Measurements from ENCODE around the gene KLC1. TPM values are rescaled to one million over a fixed set of nuclear protein-coding genes. Genes with fewer than 3 reads are reported as not detected.

Gene KLC1
- total and polyA plus RNA-seq, 5 donors from 2014 or later = 51.9 to 217 (median 65.4) TPM

DNA sequence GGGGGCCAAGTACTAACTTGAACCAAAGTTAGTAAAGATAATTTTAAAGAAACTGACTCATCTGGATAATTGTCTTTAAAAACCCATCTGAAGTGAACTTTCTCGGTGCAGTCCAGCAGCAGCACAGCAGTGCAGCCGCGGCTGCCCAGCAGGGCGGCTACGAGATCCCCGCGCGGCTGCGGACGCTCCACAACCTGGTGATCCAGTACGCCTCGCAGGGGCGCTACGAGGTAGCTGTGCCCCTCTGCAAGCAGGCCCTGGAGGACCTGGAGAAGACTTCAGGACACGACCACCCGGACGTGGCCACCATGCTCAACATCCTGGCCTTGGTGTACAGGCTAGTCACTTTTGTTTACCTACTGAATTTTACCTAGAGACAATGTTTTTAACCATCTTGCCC, 33.6 kb downstream of the KLC1 start:
- no peak for DNase-seq
- Histone ChIP-seq H3K27ac (ENCODE audit: insufficient read depth, low read length, poor library complexity, severe bottlenecking) (no peak overlapping the region), H3K4me1 (ENCODE audit: control insufficient read depth, insufficient read depth, low read length, poor library complexity, severe bottlenecking) (no peaks in the 10 kb centered on the region), H3K9me3 (ENCODE audit: control insufficient read depth in 2 of 2, low read length in 2 of 2) (no peaks in the 10 kb centered on the region), H3K27me3 (ENCODE audit: control insufficient read depth, insufficient read depth, low read length) (no peaks in the 10 kb centered on the region), H3K36me3 (ENCODE audit: control insufficient read depth, insufficient read depth, low read length) (peaks cover 59% of the 10 kb centered on the region), H3K4me3 (ENCODE audit: low read depth, low read length) (no peak overlapping the region)
- H3K27me3 Mint-ChIP-seq = no peaks in the 10 kb centered on the region
- peaks cover 0 to 4% (median 0%) of the 10 kb centered on the region in 4 donors for H3K4me1 Mint-ChIP-seq
- H3K36me3 Mint-ChIP-seq = peaks cover 23% of the 10 kb centered on the region
- peak overlapping the region in 1 of 3 donors; percentile 43 for H3K27ac Mint-ChIP-seq
- no peak overlapping the region for H3K4me3 Mint-ChIP-seq
- ATAC-seq (ENCODE audit: low read depth in 2 of 2) = no peak
- H3K9me3 Mint-ChIP-seq = no peaks in the 10 kb centered on the region

DNA sequence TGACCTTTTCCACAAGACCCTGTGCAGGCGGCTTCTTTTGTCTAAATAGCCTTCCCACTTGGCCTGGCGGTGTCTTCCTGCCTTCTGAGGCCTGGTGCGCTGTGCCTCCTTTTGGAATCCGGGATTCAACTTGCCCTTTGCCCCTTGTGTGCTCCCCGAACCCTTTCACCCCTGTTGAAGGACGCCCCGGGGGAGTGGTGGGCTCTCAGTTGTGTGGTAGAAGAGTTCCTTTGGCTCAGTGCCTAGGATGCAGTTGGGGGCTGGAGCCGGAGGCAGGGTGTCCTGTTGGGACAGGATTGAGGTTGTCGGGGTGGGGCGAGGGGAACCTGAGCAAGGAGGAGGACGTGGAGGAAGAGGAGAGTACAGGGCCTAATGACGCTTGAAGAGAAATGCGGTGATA, 34.5 kb downstream of the KLC1 start:
- Histone ChIP-seq H3K4me1 (ENCODE audit: control insufficient read depth, insufficient read depth, low read length, poor library complexity, severe bottlenecking) (no peaks in the 10 kb centered on the region), H3K9me3 (ENCODE audit: control insufficient read depth in 2 of 2, low read length in 2 of 2) (no peaks in the 10 kb centered on the region), H3K36me3 (ENCODE audit: control insufficient read depth, insufficient read depth, low read length) (peaks cover 61% of the 10 kb centered on the region), H3K27ac (ENCODE audit: insufficient read depth, low read length, poor library complexity, severe bottlenecking) (no peak overlapping the region), H3K4me3 (ENCODE audit: low read depth, low read length) (no peak overlapping the region), H3K27me3 (ENCODE audit: control insufficient read depth, insufficient read depth, low read length) (no peaks in the 10 kb centered on the region)
- ATAC-seq (ENCODE audit: low read depth in 2 of 2) = no peak
- H3K9me3 Mint-ChIP-seq = no peaks in the 10 kb centered on the region
- no peak for DNase-seq
- peaks cover 23% of the 10 kb centered on the region for H3K36me3 Mint-ChIP-seq
- H3K27me3 Mint-ChIP-seq = no peaks in the 10 kb centered on the region
- H3K27ac Mint-ChIP-seq = no peak overlapping the region
- peaks cover 0 to 4% (median under 1%) of the 10 kb centered on the region in 4 donors for H3K4me1 Mint-ChIP-seq
- H3K4me3 Mint-ChIP-seq = no peak overlapping the region

DNA sequence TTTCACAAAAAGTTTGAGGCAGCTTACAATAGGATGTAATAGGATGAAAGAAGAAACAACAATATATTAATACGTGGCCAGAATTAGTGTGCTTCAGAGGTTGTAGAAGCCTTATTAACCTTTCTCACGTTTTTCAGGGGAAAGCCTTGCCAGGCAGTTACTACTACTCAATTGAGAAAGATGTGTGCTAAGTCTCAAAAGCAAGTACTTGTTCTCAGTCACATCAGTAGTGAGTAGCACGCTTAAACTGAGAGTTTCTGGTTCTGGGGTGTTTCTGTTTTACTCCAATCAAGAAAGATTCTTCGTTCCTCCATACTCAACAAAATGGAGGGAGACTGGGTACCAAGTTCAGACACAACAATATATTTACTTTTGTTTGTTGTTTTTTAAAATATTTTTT, 38.7 kb downstream of the KLC1 start:
- Mint-ChIP-seq H3K36me3 (peaks cover 33% of the 10 kb centered on the region), H3K4me3 (no peak overlapping the region), H3K4me1 (peaks cover 0 to 4% (median under 1%) of the 10 kb centered on the region in 4 donors), H3K27ac (no peak overlapping the region), H3K9me3 (no peaks in the 10 kb centered on the region), H3K27me3 (no peaks in the 10 kb centered on the region)
- ATAC-seq (ENCODE audit: low read depth in 2 of 2) (no peak), DNase-seq (no peak)
- no peaks in the 10 kb centered on the region for H3K27me3 ChIP-seq (ENCODE audit: control insufficient read depth, insufficient read depth, low read length)
- no peak overlapping the region for H3K4me3 ChIP-seq (ENCODE audit: low read depth, low read length)
- H3K4me1 ChIP-seq (ENCODE audit: control insufficient read depth, insufficient read depth, low read length, poor library complexity, severe bottlenecking) = no peaks in the 10 kb centered on the region
- H3K36me3 ChIP-seq (ENCODE audit: control insufficient read depth, insufficient read depth, low read length) = peaks cover 64% of the 10 kb centered on the region
- H3K9me3 ChIP-seq (ENCODE audit: control insufficient read depth in 2 of 2, low read length in 2 of 2) = no peaks in the 10 kb centered on the region
- no peak overlapping the region for H3K27ac ChIP-seq (ENCODE audit: insufficient read depth, low read length, poor library complexity, severe bottlenecking)

- Histone ChIP-seq H3K4me1 (ENCODE audit: control insufficient read depth, insufficient read depth, low read length, poor library complexity, severe bottlenecking) (no peaks in the 10 kb centered on the region), H3K4me3 (ENCODE audit: low read depth, low read length) (no peak overlapping the region), H3K9me3 (ENCODE audit: control insufficient read depth in 2 of 2, low read length in 2 of 2) (no peaks in the 10 kb centered on the region), H3K27ac (ENCODE audit: insufficient read depth, low read length, poor library complexity, severe bottlenecking) (no peak overlapping the region), H3K27me3 (ENCODE audit: control insufficient read depth, insufficient read depth, low read length) (no peaks in the 10 kb centered on the region), H3K36me3 (ENCODE audit: control insufficient read depth, insufficient read depth, low read length) (peaks cover 67% of the 10 kb centered on the region)
- Mint-ChIP-seq H3K4me3 (no peak overlapping the region), H3K36me3 (peaks cover 36% of the 10 kb centered on the region), H3K4me1 (peaks cover 0 to 4% (median under 1%) of the 10 kb centered on the region in 4 donors), H3K9me3 (no peaks in the 10 kb centered on the region), H3K27me3 (no peaks in the 10 kb centered on the region), H3K27ac (no peak overlapping the region)
- ATAC-seq (ENCODE audit: low read depth in 2 of 2) = no peak
- no peak for DNase-seq
Observed at GRCh38 chr14:103668117-103668516, 39.1 kb downstream of the KLC1 start.

GRCh38 chr14:103669370-103669769, 40.4 kb downstream of the KLC1 start:
- Histone ChIP-seq H3K27ac (ENCODE audit: insufficient read depth, low read length, poor library complexity, severe bottlenecking) (no peak overlapping the region), H3K4me3 (ENCODE audit: low read depth, low read length) (no peak overlapping the region), H3K27me3 (ENCODE audit: control insufficient read depth, insufficient read depth, low read length) (no peaks in the 10 kb centered on the region), H3K9me3 (ENCODE audit: control insufficient read depth in 2 of 2, low read length in 2 of 2) (no peaks in the 10 kb centered on the region), H3K4me1 (ENCODE audit: control insufficient read depth, insufficient read depth, low read length, poor library complexity, severe bottlenecking) (no peaks in the 10 kb centered on the region), H3K36me3 (ENCODE audit: control insufficient read depth, insufficient read depth, low read length) (peaks cover 70% of the 10 kb centered on the region)
- no peaks in the 10 kb centered on the region for H3K9me3 Mint-ChIP-seq
- no peak overlapping the region for H3K27ac Mint-ChIP-seq
- H3K27me3 Mint-ChIP-seq = no peaks in the 10 kb centered on the region
- peaks cover 43% of the 10 kb centered on the region for H3K36me3 Mint-ChIP-seq
- no peak overlapping the region for H3K4me3 Mint-ChIP-seq
- no peak for ATAC-seq (ENCODE audit: low read depth in 2 of 2)
- DNase-seq = no peak
- peaks cover 0 to 4% (median 0%) of the 10 kb centered on the region in 4 donors for H3K4me1 Mint-ChIP-seq

GRCh38 chr14:103671911-103672310, 42.9 kb downstream of the KLC1 start:
- peaks cover 0 to 4% (median 0%) of the 10 kb centered on the region in 4 donors for H3K4me1 Mint-ChIP-seq
- H3K27ac Mint-ChIP-seq = no peak overlapping the region
- Histone ChIP-seq H3K4me3 (ENCODE audit: low read depth, low read length) (no peak overlapping the region), H3K36me3 (ENCODE audit: control insufficient read depth, insufficient read depth, low read length) (peaks cover 84% of the 10 kb centered on the region), H3K27me3 (ENCODE audit: control insufficient read depth, insufficient read depth, low read length) (no peaks in the 10 kb centered on the region), H3K4me1 (ENCODE audit: control insufficient read depth, insufficient read depth, low read length, poor library complexity, severe bottlenecking) (no peaks in the 10 kb centered on the region), H3K27ac (ENCODE audit: insufficient read depth, low read length, poor library complexity, severe bottlenecking) (no peak overlapping the region), H3K9me3 (ENCODE audit: control insufficient read depth in 2 of 2, low read length in 2 of 2) (no peaks in the 10 kb centered on the region)
- H3K27me3 Mint-ChIP-seq = no peaks in the 10 kb centered on the region
- no peak for DNase-seq
- peaks cover 47% of the 10 kb centered on the region for H3K36me3 Mint-ChIP-seq
- H3K4me3 Mint-ChIP-seq = no peak overlapping the region
- no peaks in the 10 kb centered on the region for H3K9me3 Mint-ChIP-seq
- no peak for ATAC-seq (ENCODE audit: low read depth in 2 of 2)

GRCh38 chr14:103675957-103676356, 46.9 kb downstream of the KLC1 start:
- peak overlapping the region in 1 of 3 donors; percentile 41 for H3K27ac Mint-ChIP-seq
- Histone ChIP-seq H3K9me3 (ENCODE audit: control insufficient read depth in 2 of 2, low read length in 2 of 2) (no peaks in the 10 kb centered on the region), H3K27ac (ENCODE audit: insufficient read depth, low read length, poor library complexity, severe bottlenecking) (no peak overlapping the region), H3K4me3 (ENCODE audit: low read depth, low read length) (no peak overlapping the region), H3K4me1 (ENCODE audit: control insufficient read depth, insufficient read depth, low read length, poor library complexity, severe bottlenecking) (no peaks in the 10 kb centered on the region), H3K36me3 (ENCODE audit: control insufficient read depth, insufficient read depth, low read length) (peaks cover 96% of the 10 kb centered on the region), H3K27me3 (ENCODE audit: control insufficient read depth, insufficient read depth, low read length) (no peaks in the 10 kb centered on the region)
- ATAC-seq (ENCODE audit: low read depth in 2 of 2) (no peak), DNase-seq (no peak)
- H3K4me1 Mint-ChIP-seq = no peaks in the 10 kb centered on the region
- no peaks in the 10 kb centered on the region for H3K27me3 Mint-ChIP-seq
- H3K9me3 Mint-ChIP-seq = no peaks in the 10 kb centered on the region
- peaks cover 64% of the 10 kb centered on the region for H3K36me3 Mint-ChIP-seq
- no peak overlapping the region for H3K4me3 Mint-ChIP-seq

GRCh38 chr14:103676881-103677675, 48.1 kb downstream of the KLC1 start:
- ATAC-seq (ENCODE audit: low read depth in 2 of 2) (no peak), DNase-seq (no peak)
- Mint-ChIP-seq H3K36me3 (peaks cover 61% of the 10 kb centered on the region), H3K4me3 (no peak overlapping the region), H3K9me3 (no peaks in the 10 kb centered on the region), H3K4me1 (no peaks in the 10 kb centered on the region), H3K27me3 (no peaks in the 10 kb centered on the region), H3K27ac (peak overlapping the region in 1 of 3 donors; percentile 41)
- no peaks in the 10 kb centered on the region for H3K9me3 ChIP-seq (ENCODE audit: control insufficient read depth in 2 of 2, low read length in 2 of 2)
- peaks cover 93% of the 10 kb centered on the region for H3K36me3 ChIP-seq (ENCODE audit: control insufficient read depth, insufficient read depth, low read length)
- no peak overlapping the region for H3K4me3 ChIP-seq (ENCODE audit: low read depth, low read length)
- no peaks in the 10 kb centered on the region for H3K27me3 ChIP-seq (ENCODE audit: control insufficient read depth, insufficient read depth, low read length)
- H3K4me1 ChIP-seq (ENCODE audit: control insufficient read depth, insufficient read depth, low read length, poor library complexity, severe bottlenecking) = no peaks in the 10 kb centered on the region
- H3K27ac ChIP-seq (ENCODE audit: insufficient read depth, low read length, poor library complexity, severe bottlenecking) = no peak overlapping the region
